ENCODE measurements around the gene ZNF805.

DNA sequence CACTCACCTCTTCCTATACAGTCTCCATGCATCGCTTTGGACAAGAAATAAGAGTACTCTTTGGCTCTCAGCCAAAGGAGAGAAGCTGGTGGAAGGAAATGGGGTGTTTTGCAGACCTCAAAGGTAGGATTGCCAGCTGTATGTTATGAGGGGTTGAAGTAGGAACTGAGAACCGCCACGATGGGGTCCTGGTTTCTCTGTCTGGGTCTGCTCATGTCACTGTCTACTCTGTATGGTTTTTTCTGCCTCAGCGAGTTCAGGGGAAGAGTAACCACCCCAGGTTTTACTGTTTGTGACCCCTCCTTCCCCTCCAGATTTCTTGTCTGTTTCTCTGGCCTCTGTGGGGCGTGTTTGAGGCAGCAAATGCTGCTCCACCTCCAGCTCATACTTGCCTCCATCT lies 4.1 kb downstream of the ZNF805 start:
- TF ChIP-seq TAF1 (IDR thresholded peaks at IDR 0.05; ENCODE audit: borderline replicate concordance, insufficient read depth, low read length) (no peak), POLR2AphosphoS5 (IDR thresholded peaks at IDR 0.05; ENCODE audit: low read depth, low read length) (no peak), REST (IDR thresholded peaks at IDR 0.05; ENCODE audit: insufficient read depth in 1 of 2, low read depth in 2 of 2, low read length in 2 of 2) (no peak)
